ENCODE measurements around the gene TUFT1. TPM values are rescaled to one million over a fixed set of nuclear protein-coding genes. Genes with fewer than 3 reads are reported as not detected.

Gene TUFT1
- total RNA-seq, 1 experiment from 2014 or later = 12.3 TPM

- no peaks in the 10 kb centered on the region for H3K9me3 ChIP-seq (ENCODE audit: control insufficient read depth in 1 of 2, insufficient read depth in 1 of 2, low read depth in 1 of 2, low read length in 2 of 2)
- H2AFZ ChIP-seq (ENCODE audit: low read depth, low read length, poor library complexity, severe bottlenecking) = no peak overlapping the region
- no peaks in the 10 kb centered on the region for H3K27me3 ChIP-seq (ENCODE audit: insufficient read depth, low read length)
- no peak for TF ChIP-seq ELF1 (IDR thresholded peaks at IDR 0.05; ENCODE audit: borderline replicate concordance, low read depth)
- no peak for TF ChIP-seq SRF (IDR thresholded peaks at IDR 0.05; ENCODE audit: low read depth)
- no peak for TF ChIP-seq SIN3A (IDR thresholded peaks at IDR 0.05; ENCODE audit: low read depth)
- TF ChIP-seq TCF7L2 (IDR thresholded peaks at IDR 0.05; ENCODE audit: borderline replicate concordance, extremely low read depth, insufficient read depth, insufficient read length) = no peak
- TF ChIP-seq EZH2phosphoT487 (IDR thresholded peaks at IDR 0.05; ENCODE audit: borderline replicate concordance) = no peak
- no peak for TF ChIP-seq MAX (IDR thresholded peaks at IDR 0.05)
- no peak for TF ChIP-seq ATF3 (IDR thresholded peaks at IDR 0.05)
- TF ChIP-seq SP1 (IDR thresholded peaks at IDR 0.05; ENCODE audit: low read depth) = no peak
- TF ChIP-seq POLR2A (IDR thresholded peaks at IDR 0.05; ENCODE audit: borderline replicate concordance, extremely low read depth, insufficient read depth, insufficient read length) = no peak
- no peak for TF ChIP-seq YY1 (IDR thresholded peaks at IDR 0.05; ENCODE audit: extremely low read depth, insufficient replicate concordance, low read depth, low read length)
- no peak for TF ChIP-seq JUND (IDR thresholded peaks at IDR 0.05)
- TF ChIP-seq FOSL1 (IDR thresholded peaks at IDR 0.05; ENCODE audit: low read depth) = no peak
- TF ChIP-seq ZBTB33 (IDR thresholded peaks at IDR 0.05; ENCODE audit: extremely low read depth, insufficient replicate concordance, low read length) = no peak
- H3K36me3 ChIP-seq (ENCODE audit: control insufficient read depth in 1 of 2, insufficient read depth in 2 of 2, low read length in 2 of 2) = 0 out of 4 replicates have a peak, but pooled peaks cover 0 to 3% of the 10 kb centered on the region in 2 experiments
- BruUV-seq (replicated peaks) = TSS peak; percentile 27
- no peaks in the 10 kb centered on the region for H3K79me2 ChIP-seq (ENCODE audit: insufficient read depth, low read length)
- H3K9me2 ChIP-seq (ENCODE audit: insufficient read depth) = no peaks in the 10 kb centered on the region
- RAD21 ChIA-PET (ENCODE audit: low non-redundant PET in 1 of 2, low total read pairs in 2 of 2, uncharacterized antibody in 2 of 2, unreplicated experiment in 2 of 2) = no interaction called here
- intact Hi-C loops (cut with micrococcal nuclease) = no loop called here
- DNase-seq (ENCODE audit: low read depth, low spot score) = no peak
- H3K4me3 ChIP-seq (replicated peaks in 1 of 2; ENCODE audit: low read depth in 1 of 2, low read length in 2 of 2) = no peak overlapping the region
- peaks cover 15 to 40% of the 10 kb centered on the region in 2 experiments for H3K4me1 ChIP-seq (ENCODE audit: control insufficient read depth in 1 of 2, insufficient read depth in 2 of 2, low read length in 2 of 2)
- ATAC-seq = no peak
- no peak overlapping the region for H3K4me2 ChIP-seq (ENCODE audit: low read length)
- H3K27ac ChIP-seq (ENCODE audit: low read depth, low read length) = no peak overlapping the region
- no peak overlapping the region for H3K9ac ChIP-seq (ENCODE audit: low read length)
- H4K20me1 ChIP-seq (ENCODE audit: insufficient read depth) = no peaks in the 10 kb centered on the region
- CTCF ChIA-PET = no interaction called here
- POLR2A ChIA-PET = no interaction called here
These were observed 41.8 kb downstream of the TUFT1 start for GRCh38 chr1:151581921-151582320.
